IMR-90 (cell line): ENCODE results near the gene CLEC3A. TPM values are rescaled to one million over a fixed set of nuclear protein-coding genes. Genes with fewer than 3 reads are reported as not detected.
A peak's percentile ranks its signal among the peaks of the same experiment; 100 is the strongest.

Experiments
- ATAC-seq: fragments of 200-7000 bp; cut with Tn5 transposase; 2 replicates; pipeline ENCODE4 v1.9.1; 2020; ENCODE audit warnings: low read depth, mild to moderate bottlenecking, moderate library complexity
- Bru-seq: library from RNA; stranded (reverse); fragments of 400-500 nt; gene quantifications from one replicate; lab custom pipeline; 2021; lab: Mats Ljungman, UMichigan
- BruChase-seq, 2 experiments: library from RNA; stranded (reverse); fragments of 400-500 nt; gene quantifications; one replicate each; lab custom pipeline; 2021; lab: Mats Ljungman, UMichigan
- BruUV-seq: library from RNA; stranded (reverse); fragments of 400-500 nt; replicated peaks from 2 replicates; lab custom pipeline; 2021; lab: Mats Ljungman, UMichigan
- CTCF ChIA-PET: fragments of 300-600 bp; formaldehyde crosslinking; extraction: SDS; loops from one replicate; lab custom pipeline; 2021; ENCODE audit warnings: antibody characterized with exemption; lab: Yijun Ruan, JAX
- POLR2A ChIA-PET: fragments of 300-600 bp; sonication (Branson Sonifier 250); formaldehyde crosslinking; loops from one replicate; lab custom pipeline; 2022; ENCODE audit warnings: antibody characterized with exemption; ENCODE audit not compliant: unreplicated experiment; lab: Charles Lee
- DNase-seq: peaks from one replicate; pipeline ENCODE4 v3.0.0; 2013
- H2AFZ ChIP-seq: replicated peaks from 2 replicates; pipeline ENCODE3; 2013; ENCODE audit warnings: low read length, mild to moderate bottlenecking; ENCODE audit not compliant: poor library complexity
- H2AK5ac ChIP-seq: 2 replicates; pipeline ENCODE4 v1.6.1; 2013; ENCODE audit warnings: low read depth, low read length, inconsistent platforms
- H2AK9ac ChIP-seq: replicated peaks from 2 replicates; pipeline ENCODE3; 2013; ENCODE audit warnings: mild to moderate bottlenecking, low read depth, low read length, moderate library complexity; ENCODE audit not compliant: poor library complexity
- H2BK120ac ChIP-seq: 2 replicates; pipeline ENCODE4 v1.6.1; 2013; ENCODE audit warnings: low read depth, low read length, inconsistent platforms
- H2BK15ac ChIP-seq: 3 replicates; pipeline ENCODE4 v1.6.1; 2013; ENCODE audit warnings: low read depth, low read length, inconsistent platforms
- H2BK20ac ChIP-seq: 2 replicates; pipeline ENCODE4 v1.6.1; 2013; ENCODE audit warnings: low read depth, mild to moderate bottlenecking, inconsistent platforms, low read length, moderate library complexity
- H2BK5ac ChIP-seq: 2 replicates; pipeline ENCODE4 v1.6.1; 2013; ENCODE audit warnings: mild to moderate bottlenecking, low read depth, low read length, inconsistent platforms; ENCODE audit not compliant: poor library complexity, severe bottlenecking
- H3K14ac ChIP-seq: replicated peaks from 2 replicates; pipeline ENCODE4 v1.6.1; 2013; ENCODE audit warnings: low read depth, low read length, inconsistent platforms
- H3K18ac ChIP-seq: 2 replicates; pipeline ENCODE4 v1.6.1; 2013; ENCODE audit warnings: low read depth, low read length, control low read depth
- H3K23ac ChIP-seq: 2 replicates; pipeline ENCODE4 v1.6.1; 2013; ENCODE audit warnings: low read depth, low read length, inconsistent platforms
- H3K27ac ChIP-seq: 2 replicates; pipeline ENCODE4 v1.5.1; 2013; ENCODE audit warnings: mild to moderate bottlenecking, control low read depth, low read length; ENCODE audit not compliant: insufficient read depth
- H3K27me3 ChIP-seq: 2 replicates; pipeline ENCODE4 v1.6.1; 2013; ENCODE audit warnings: low read length; ENCODE audit not compliant: control insufficient read depth, insufficient read depth
- H3K36me3 ChIP-seq: 2 replicates; pipeline ENCODE4 v1.6.1; 2013; ENCODE audit warnings: low read length, mixed read lengths; ENCODE audit not compliant: control insufficient read depth, insufficient read depth
- H3K4ac ChIP-seq: 2 replicates; pipeline ENCODE4 v1.6.1; 2013; ENCODE audit warnings: low read depth, low read length, inconsistent platforms
- H3K4me1 ChIP-seq: 2 replicates; pipeline ENCODE4 v1.6.1; 2013; ENCODE audit warnings: low read length, mixed read lengths; ENCODE audit not compliant: control insufficient read depth, insufficient read depth
- H3K4me2 ChIP-seq: 2 replicates; pipeline ENCODE4 v1.6.1; 2013; ENCODE audit warnings: low read depth, mild to moderate bottlenecking, control low read depth, low read length, moderate library complexity
- H3K4me3 ChIP-seq: 2 replicates; pipeline ENCODE4 v1.5.1; 2013; ENCODE audit warnings: low read depth, mild to moderate bottlenecking, control low read depth, low read length, moderate library complexity; ENCODE audit not compliant: insufficient read depth
- H3K56ac ChIP-seq: 2 replicates; pipeline ENCODE4 v1.6.1; 2013; ENCODE audit warnings: low read length, inconsistent platforms; ENCODE audit not compliant: insufficient read depth; ENCODE audit errors: extremely low read depth
- H3K79me1 ChIP-seq, 2 experiments: 2 replicates each; pipeline ENCODE4 v1.6.1; 2013; ENCODE audit warnings: low read length in 2 of 2, inconsistent platforms in 1 of 2, low read depth in 1 of 2
- H3K9ac ChIP-seq: 2 replicates; pipeline ENCODE4 v1.6.1; 2013; ENCODE audit warnings: low read depth, low read length, control low read depth
- H3K9me1 ChIP-seq: 2 replicates; pipeline ENCODE4 v1.6.1; 2013; ENCODE audit warnings: low read length, inconsistent platforms; ENCODE audit not compliant: insufficient read depth
- H3K9me3 ChIP-seq: 2 replicates; pipeline ENCODE4 v1.6.1; 2013; ENCODE audit warnings: low read length; ENCODE audit not compliant: control insufficient read depth, insufficient read depth
- H4K20me1 ChIP-seq: 2 replicates; pipeline ENCODE4 v1.6.1; 2013; ENCODE audit warnings: low read length, inconsistent platforms; ENCODE audit not compliant: insufficient read depth
- H4K5ac ChIP-seq: 2 replicates; pipeline ENCODE4 v1.6.1; 2013; ENCODE audit warnings: mild to moderate bottlenecking, low read depth, low read length, control low read depth
- H4K8ac ChIP-seq, 2 experiments: 2 replicates each; pipeline ENCODE4 v1.6.1; 2013; ENCODE audit warnings: low read depth in 2 of 2, low read length in 2 of 2, control low read depth in 1 of 2, inconsistent platforms in 1 of 2
- H4K91ac ChIP-seq: 2 replicates; pipeline ENCODE4 v1.6.1; 2013; ENCODE audit warnings: low read depth, low read length, inconsistent platforms; ENCODE audit not compliant: insufficient read depth
- BHLHE40 ChIP-seq: fragments of 150-350 bp; IDR thresholded peaks from 2 replicates; pipeline ENCODE4 v1.6.1; 2016; ENCODE audit warnings: mild to moderate bottlenecking, low read depth, low read length
- CEBPB ChIP-seq: IDR thresholded peaks from 2 replicates; pipeline ENCODE4 v1.6.1; 2012; ENCODE audit warnings: low read depth, low read length, improper control_type of control experiment
- CHD1 ChIP-seq: IDR thresholded peaks from 2 replicates; pipeline ENCODE4 v1.6.1; 2012; ENCODE audit warnings: low read depth, low read length, improper control_type of control experiment
- CTCF ChIP-seq: conservative IDR thresholded peaks from 2 replicates; pipeline ENCODE4 v1.5.1; 2012; ENCODE audit warnings: mild to moderate bottlenecking, low read depth, low read length, improper control_type of control experiment
- ELK1 ChIP-seq: fragments of 150-350 bp; IDR thresholded peaks from 2 replicates; pipeline ENCODE4 v1.6.1; 2016; ENCODE audit warnings: low read depth, mild to moderate bottlenecking, low read length, moderate library complexity, borderline replicate concordance
- FOS ChIP-seq: fragments of 150-350 bp; IDR thresholded peaks from 2 replicates; pipeline ENCODE4 v1.6.1; 2016; ENCODE audit warnings: low read depth, low read length
- MAFK ChIP-seq: IDR thresholded peaks from 2 replicates; pipeline ENCODE4 v1.6.1; 2012; ENCODE audit warnings: low read depth, low read length, improper control_type of control experiment
- MXI1 ChIP-seq: IDR thresholded peaks from 2 replicates; pipeline ENCODE4 v1.6.1; 2012; ENCODE audit warnings: low read depth, mild to moderate bottlenecking, low read length, moderate library complexity, borderline replicate concordance
- NFE2L2 ChIP-seq: fragments of 150-350 bp; IDR thresholded peaks from 2 replicates; pipeline ENCODE4 v1.6.1; 2016; ENCODE audit warnings: low read depth, mild to moderate bottlenecking, low read length
- POLR2A ChIP-seq: IDR thresholded peaks from 2 replicates; pipeline ENCODE4 v1.6.1; 2012; ENCODE audit warnings: mild to moderate bottlenecking, low read depth, low read length
- RCOR1 ChIP-seq: IDR thresholded peaks from 2 replicates; pipeline ENCODE4 v1.6.1; 2012; ENCODE audit warnings: mild to moderate bottlenecking, low read length, improper control_type of control experiment; ENCODE audit not compliant: insufficient replicate concordance
- RFX5 ChIP-seq: IDR thresholded peaks from 2 replicates; pipeline ENCODE4 v1.8.0; 2012; ENCODE audit warnings: low read depth, mild to moderate bottlenecking, low read length, moderate library complexity
- SMC3 ChIP-seq: fragments of 150-350 bp; IDR thresholded peaks from 2 replicates; pipeline ENCODE4 v1.6.1; 2016; ENCODE audit warnings: low read depth, mild to moderate bottlenecking, antibody characterized with exemption, low read length, moderate library complexity
- USF2 ChIP-seq: fragments of 150-350 bp; IDR thresholded peaks from 2 replicates; pipeline ENCODE4 v1.6.1; 2017; ENCODE audit warnings: mild to moderate bottlenecking, antibody characterized with exemption, low read length, low read depth
- WGBS, 2 experiments: methylation state at CpG; one replicate each; pipeline versions ENCODE4 v1.1.5 to v1.1.7; 2013; ENCODE audit warnings: missing lambda C conversion rate in 2 of 2; ENCODE audit not compliant: insufficient read length in 1 of 2; ENCODE audit errors: extremely low coverage in 2 of 2; 5-methylcytosine and 5-hydroxymethylcytosine counted together
- dilution Hi-C: fragments of 300-500 bp; cut with HindIII; formaldehyde crosslinking; loops from one replicate; pipeline ENCODE4 v1.14.3; 2018; ENCODE audit warnings: low sequenced_read_pairs; ENCODE audit not compliant: unreplicated experiment
- in situ Hi-C: fragments of 300-500 bp; cut with MboI; formaldehyde crosslinking; loops from 3 replicates; pipeline ENCODE4 v1.14.3; 2019; ENCODE audit warnings: low sequenced_read_pairs, inconsistent platforms, mixed read lengths
- intact Hi-C: fragments of 100-400 bp; cut with micrococcal nuclease; formaldehyde crosslinking; loops from 2 replicates; pipeline ENCODE4 v1.10.0; 2022
- long read RNA-seq: library from polyadenylated mRNA; unstranded; transcript quantifications from one replicate; pipeline ENCODE4 v2.0.0, GENCODE V29; 2021; ENCODE audit not compliant: unreplicated experiment
- polyA plus RNA-seq, 3 experiments: library from polyadenylated mRNA; depleted of rRNA; stranded (reverse); fragments of >200 nt; gene quantifications; 2 replicates each; pipeline ENCODE4 v1.2.3, GENCODE V29; 2012; ENCODE audit warnings: low replicate concordance in 1 of 3
- total RNA-seq: library from RNA; depleted of rRNA; stranded (reverse); fragments of >200 nt; gene quantifications from 2 replicates; pipeline ENCODE4 v1.2.3, GENCODE V29; 2012; rRNA removed

CLEC3A gene
- not detected in 2 replicates for total RNA-seq
- polyA plus RNA-seq (2012; rRNA removed): not detected in 2 replicates
- polyA plus RNA-seq (2012; cell fraction: cytosol; rRNA removed): not detected in 2 replicates
- not detected in 2 replicates for polyA plus RNA-seq (2012; cell fraction: nucleus; rRNA removed; ENCODE audit: low replicate concordance)
- not detected for Bru-seq, nascent RNA
- percentile 7 among the genes with signal in this experiment for BruChase-seq, experiment 1, labeled RNA remaining after a 6-hour chase
- BruChase-seq, experiment 2, labeled RNA remaining after a 2-hour chase: not detected
- long read RNA-seq: 0 reads

GRCh38 chr16:78022347-78023060 lies at the start of gene CLEC3A:
Gene CLEC3A, plus strand, starts transcription at chr16:78022548. Its CDS starts 79 bp downstream, at chr16:78022627.
- H3K18ac ChIP-seq: no peak within 1 kb of the TSS
- intact Hi-C loops (no loop called here), in situ Hi-C loops (loop anchor here (25.0 kb wide), 1 partner anchor 785 kb away; no protein-coding TSS in a partner anchor), dilution Hi-C loops (no loop called here)
- no CpG with 5 or more reads among the region's 5 CpGs for WGBS, 2 experiments
- no peaks in the 10 kb centered on the region for H3K27me3 ChIP-seq
- H3K9ac ChIP-seq: no peak within 1 kb of the TSS
- no TSS peak for BruUV-seq
- CTCF ChIA-PET: no interaction called here
- no peak within 1 kb of the TSS for H3K56ac ChIP-seq
- no peak for DNase-seq
- no peak within 1 kb of the TSS for H3K23ac ChIP-seq
- no peak within 1 kb of the TSS for H4K5ac ChIP-seq
- H2AFZ ChIP-seq: no peak within 1 kb of the TSS
- no peak within 1 kb of the TSS for H3K27ac ChIP-seq
- no peak within 1 kb of the TSS for H3K4me2 ChIP-seq
- no peak within 1 kb of the TSS for H2BK5ac ChIP-seq
- H2AK9ac ChIP-seq: no peak within 1 kb of the TSS
- H3K9me1 ChIP-seq: no peaks in the 10 kb centered on the region
- no peak within 1 kb of the TSS for H2BK15ac ChIP-seq
- no peak within 1 kb of the TSS for H3K4ac ChIP-seq
- H2BK20ac ChIP-seq: no peak within 1 kb of the TSS
- no peak for ATAC-seq
- no peak within 1 kb of the TSS for H4K91ac ChIP-seq
- H4K8ac ChIP-seq: no peak within 1 kb of the TSS
- H2BK120ac ChIP-seq: no peak within 1 kb of the TSS
- POLR2A ChIA-PET: no interaction called here
- no peak within 1 kb of the TSS for H3K14ac ChIP-seq
- H3K4me3 ChIP-seq: no peak within 1 kb of the TSS
- H4K20me1 ChIP-seq: no peaks in the 10 kb centered on the region
- H2AK5ac ChIP-seq: no peak within 1 kb of the TSS
- H3K36me3 ChIP-seq: no peaks in the 10 kb centered on the region
- no peaks in the 10 kb centered on the region for H3K9me3 ChIP-seq
- no peaks in the 10 kb centered on the region for H3K79me1 ChIP-seq
- H3K4me1 ChIP-seq: peaks cover 1% of the 10 kb centered on the region; the same call in 1 of the 2 replicates
- no peak for TF ChIP-seq NFE2L2
- TF ChIP-seq FOS: no peak
- TF ChIP-seq RFX5: no peak
- TF ChIP-seq POLR2A: no peak
- TF ChIP-seq MAFK: no peak
- no peak for TF ChIP-seq MXI1
- TF ChIP-seq CEBPB: no peak
- no peak for TF ChIP-seq USF2
- TF ChIP-seq CTCF: no peak
- no peak for TF ChIP-seq RCOR1
- no peak for TF ChIP-seq ELK1
- TF ChIP-seq SMC3: no peak
- no peak for TF ChIP-seq BHLHE40
- no peak for TF ChIP-seq CHD1
